ENCODE measurements around the gene FMN1. TPM values are rescaled to one million over a fixed set of nuclear protein-coding genes. Genes with fewer than 3 reads are reported as not detected.

FMN1 gene
- total RNA-seq, 2 donors from 2014 or later, result 0.60 to 1.1 TPM

GRCh38 chr15:33084661-33085060 is 109.9 kb downstream of the FMN1 start:
- Histone ChIP-seq H3K27ac (ENCODE audit: low read depth, low read length) (no peak overlapping the region), H3K9me3 (ENCODE audit: control insufficient read depth, low read length) (no peaks in the 10 kb centered on the region), H3K36me3 (ENCODE audit: control insufficient read depth, insufficient read depth, low read length) (no peaks in the 10 kb centered on the region), H3K27me3 (ENCODE audit: control insufficient read depth, insufficient read depth, low read length, poor library complexity, severe bottlenecking) (no peaks in the 10 kb centered on the region), H3K4me3 (ENCODE audit: low read length) (no peak overlapping the region), H3K9ac (ENCODE audit: extremely low read depth, low read length, poor library complexity, severe bottlenecking) (no peak overlapping the region), H3K4me1 (ENCODE audit: control insufficient read depth, insufficient read depth, low read length) (no peaks in the 10 kb centered on the region)
- H3K36me3 Mint-ChIP-seq (ENCODE audit: low read depth), result no peaks in the 10 kb centered on the region
- H3K4me3 Mint-ChIP-seq, result no peak overlapping the region
- 90 to 94% methylated on average over 4 of the region's 4 CpGs for WGBS, 2 experiments (ENCODE audit: insufficient coverage in 1 of 2, insufficient read length in 1 of 2)
- peaks cover 4% of the 10 kb centered on the region for H3K27me3 Mint-ChIP-seq (ENCODE audit: insufficient read depth)
- TF ChIP-seq, protein P1, sequence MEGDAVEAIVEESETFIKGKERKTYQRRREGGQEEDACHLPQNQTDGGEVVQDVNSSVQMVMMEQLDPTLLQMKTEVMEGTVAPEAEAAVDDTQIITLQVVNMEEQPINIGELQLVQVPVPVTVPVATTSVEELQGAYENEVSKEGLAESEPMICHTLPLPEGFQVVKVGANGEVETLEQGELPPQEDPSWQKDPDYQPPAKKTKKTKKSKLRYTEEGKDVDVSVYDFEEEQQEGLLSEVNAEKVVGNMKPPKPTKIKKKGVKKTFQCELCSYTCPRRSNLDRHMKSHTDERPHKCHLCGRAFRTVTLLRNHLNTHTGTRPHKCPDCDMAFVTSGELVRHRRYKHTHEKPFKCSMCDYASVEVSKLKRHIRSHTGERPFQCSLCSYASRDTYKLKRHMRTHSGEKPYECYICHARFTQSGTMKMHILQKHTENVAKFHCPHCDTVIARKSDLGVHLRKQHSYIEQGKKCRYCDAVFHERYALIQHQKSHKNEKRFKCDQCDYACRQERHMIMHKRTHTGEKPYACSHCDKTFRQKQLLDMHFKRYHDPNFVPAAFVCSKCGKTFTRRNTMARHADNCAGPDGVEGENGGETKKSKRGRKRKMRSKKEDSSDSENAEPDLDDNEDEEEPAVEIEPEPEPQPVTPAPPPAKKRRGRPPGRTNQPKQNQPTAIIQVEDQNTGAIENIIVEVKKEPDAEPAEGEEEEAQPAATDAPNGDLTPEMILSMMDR (conservative IDR thresholded peaks at IDR 0.05), result no peak
- no peak overlapping the region for H3K27ac Mint-ChIP-seq
- DNase-seq, result no peak
- no peaks in the 10 kb centered on the region for H3K9me3 Mint-ChIP-seq
- peaks cover 8% of the 10 kb centered on the region for H3K4me1 Mint-ChIP-seq

DNA sequence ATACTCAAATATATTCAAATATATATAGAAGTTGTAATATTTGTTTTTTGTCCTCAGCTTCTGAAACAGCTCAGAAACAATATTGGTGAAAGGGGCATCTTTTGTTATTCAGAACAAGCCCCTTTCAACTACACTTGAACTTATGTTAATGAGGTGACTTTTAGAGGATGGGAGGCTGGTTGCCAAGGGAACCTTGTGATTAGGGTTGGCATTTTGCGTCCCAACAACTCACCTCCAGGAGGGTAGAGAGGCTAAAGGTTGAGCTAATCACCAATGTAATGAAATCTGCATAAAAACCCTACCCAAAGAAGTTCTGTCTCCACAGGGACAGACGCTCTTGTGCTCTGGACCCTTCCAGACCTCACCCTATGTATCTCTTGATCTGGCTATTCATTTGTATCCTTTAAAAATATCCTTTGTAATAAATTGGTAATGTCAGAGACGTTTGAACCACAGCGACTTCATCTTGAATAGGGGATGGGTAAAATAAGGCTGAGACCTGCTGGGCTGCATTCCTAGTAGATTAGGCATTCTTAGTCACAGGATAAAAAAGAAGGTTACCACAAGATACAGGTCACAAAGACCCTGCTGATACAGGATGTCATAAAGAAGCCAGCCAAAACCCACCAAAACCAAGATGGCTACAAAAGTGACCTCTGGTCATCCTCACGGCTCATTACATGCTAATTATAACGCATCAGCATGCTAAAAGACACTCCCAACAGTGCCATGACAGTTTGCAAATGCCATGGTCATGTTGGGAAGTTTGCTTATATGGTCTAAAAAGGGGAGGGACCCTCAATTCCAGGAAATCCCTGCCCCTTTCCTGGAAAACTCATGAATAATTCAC is 111.1 kb downstream of the FMN1 start:
- Histone ChIP-seq H3K9ac (ENCODE audit: extremely low read depth, low read length, poor library complexity, severe bottlenecking) (no peak overlapping the region), H3K4me3 (ENCODE audit: low read length) (no peak overlapping the region), H3K9me3 (ENCODE audit: control insufficient read depth, low read length) (no peaks in the 10 kb centered on the region), H3K36me3 (ENCODE audit: control insufficient read depth, insufficient read depth, low read length) (no peaks in the 10 kb centered on the region), H3K4me1 (ENCODE audit: control insufficient read depth, insufficient read depth, low read length) (no peaks in the 10 kb centered on the region), H3K27ac (ENCODE audit: low read depth, low read length) (peak overlapping the region; percentile 67), H3K27me3 (ENCODE audit: control insufficient read depth, insufficient read depth, low read length, poor library complexity, severe bottlenecking) (no peaks in the 10 kb centered on the region)
- 31 to 35% methylated on average over 3 to 6 of the region's 6 CpGs for WGBS, 2 experiments (ENCODE audit: insufficient coverage in 1 of 2, insufficient read length in 1 of 2)
- peak overlapping the region; percentile 18 for H3K27ac Mint-ChIP-seq
- peaks cover under 1% of the 10 kb centered on the region for H3K27me3 Mint-ChIP-seq (ENCODE audit: insufficient read depth)
- DNase-seq, result peak; percentile 57
- H3K36me3 Mint-ChIP-seq (ENCODE audit: low read depth), result no peaks in the 10 kb centered on the region
- no peaks in the 10 kb centered on the region for H3K9me3 Mint-ChIP-seq
- no peak overlapping the region for H3K4me3 Mint-ChIP-seq
- peaks cover 8% of the 10 kb centered on the region for H3K4me1 Mint-ChIP-seq
- TF ChIP-seq, protein P1 (conservative IDR thresholded peaks at IDR 0.05), result no peak

DNA sequence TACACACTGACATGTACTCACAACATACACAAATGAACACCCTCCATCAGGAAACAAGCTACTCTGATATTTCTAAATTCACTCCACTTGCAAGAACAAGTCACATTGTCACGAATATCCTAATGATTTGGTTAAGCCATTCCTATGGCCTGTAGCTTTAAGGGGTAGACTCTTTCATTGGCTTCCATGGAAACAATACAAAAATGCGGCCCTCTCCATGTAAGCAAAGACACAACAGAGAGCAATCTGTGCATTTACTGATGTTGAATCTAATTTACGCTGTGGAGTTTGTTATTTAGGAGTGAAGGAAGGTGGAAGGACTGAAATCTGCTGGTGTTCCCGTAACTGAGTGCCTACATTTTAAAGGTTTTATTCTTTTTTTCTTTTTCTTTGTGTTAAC is 114.5 kb downstream of the FMN1 start:
- H3K36me3 Mint-ChIP-seq (ENCODE audit: low read depth), result no peaks in the 10 kb centered on the region
- H3K9me3 Mint-ChIP-seq, result no peaks in the 10 kb centered on the region
- Histone ChIP-seq H3K27ac (ENCODE audit: low read depth, low read length) (peak overlapping the region; percentile 70), H3K9me3 (ENCODE audit: control insufficient read depth, low read length) (no peaks in the 10 kb centered on the region), H3K4me1 (ENCODE audit: control insufficient read depth, insufficient read depth, low read length) (no peaks in the 10 kb centered on the region), H3K4me3 (ENCODE audit: low read length) (no peak overlapping the region), H3K36me3 (ENCODE audit: control insufficient read depth, insufficient read depth, low read length) (no peaks in the 10 kb centered on the region), H3K9ac (ENCODE audit: extremely low read depth, low read length, poor library complexity, severe bottlenecking) (no peak overlapping the region), H3K27me3 (ENCODE audit: control insufficient read depth, insufficient read depth, low read length, poor library complexity, severe bottlenecking) (no peaks in the 10 kb centered on the region)
- TF ChIP-seq, protein P1 (conservative IDR thresholded peaks at IDR 0.05), result no peak
- peaks cover 8% of the 10 kb centered on the region for H3K4me1 Mint-ChIP-seq
- no peak for DNase-seq
- no peak overlapping the region for H3K4me3 Mint-ChIP-seq
- 57 to 91% methylated on average over 1 to 4 of the region's 4 CpGs for WGBS, 2 experiments (ENCODE audit: insufficient coverage in 1 of 2, insufficient read length in 1 of 2)
- no peaks in the 10 kb centered on the region for H3K27me3 Mint-ChIP-seq (ENCODE audit: insufficient read depth)
- no peak overlapping the region for H3K27ac Mint-ChIP-seq

Data from endodermal cell (in vitro differentiated cells).